C4-2B (cell line): ENCODE measurements around the gene MAP3K7.

Experiments
- CTCF ChIP-seq: fragments of 450-650 bp; conservative IDR thresholded peaks from 2 replicates; pipeline ENCODE4 v1.5.1; 2017; ENCODE audit warnings: mild to moderate bottlenecking
- ZFX ChIP-seq: fragments of 450-650 bp; IDR thresholded peaks from 2 replicates; pipeline ENCODE4 v1.6.1; 2017

- no peak for TF ChIP-seq CTCF
- TF ChIP-seq ZFX: no peak
These were observed 24.9 kb upstream of the MAP3K7 start for GRCh38 chr6:90611543-90612312.
